HEK293T (cell line): Measurements from ENCODE around the gene CFAP300.

Experiments used
- ARNT ChIP-seq: fragments of 450-650 bp; IDR thresholded peaks from 2 replicates; pipeline ENCODE4 v1.6.1; 2017; ENCODE audit warnings: mild to moderate bottlenecking
- BHLHE40 ChIP-seq: fragments of 450-650 bp; IDR thresholded peaks from 2 replicates; pipeline ENCODE4 v1.6.1; 2016; ENCODE audit warnings: mild to moderate bottlenecking, moderate library complexity, borderline replicate concordance
- ELF4 ChIP-seq: fragments of 450-650 bp; IDR thresholded peaks from 2 replicates; pipeline ENCODE4 v1.6.1; 2017; ENCODE audit warnings: antibody characterized with exemption
- FOXA1 ChIP-seq: fragments of 450-650 bp; IDR thresholded peaks from 2 replicates; pipeline ENCODE4 v1.6.1; 2016; ENCODE audit warnings: mild to moderate bottlenecking
- FOXK2 ChIP-seq: fragments of 450-650 bp; IDR thresholded peaks from 2 replicates; pipeline ENCODE4 v1.6.1; 2016; ENCODE audit warnings: mild to moderate bottlenecking
- FOXM1 ChIP-seq: fragments of 450-650 bp; IDR thresholded peaks from 2 replicates; pipeline ENCODE4 v1.6.1; 2017; ENCODE audit warnings: mild to moderate bottlenecking, borderline replicate concordance
- HDGF ChIP-seq: fragments of 450-650 bp; IDR thresholded peaks from 2 replicates; pipeline ENCODE4 v1.6.1; 2017; ENCODE audit warnings: antibody characterized with exemption, borderline replicate concordance
- L3MBTL2 ChIP-seq: fragments of 450-650 bp; conservative IDR thresholded peaks from 2 replicates; pipeline ENCODE4 v1.6.1; 2016; ENCODE audit warnings: mild to moderate bottlenecking
- SP1 ChIP-seq: fragments of 450-650 bp; IDR thresholded peaks from 2 replicates; pipeline ENCODE4 v1.6.1; 2017
- SUZ12 ChIP-seq: fragments of 450-650 bp; IDR thresholded peaks from 2 replicates; pipeline ENCODE4 v1.6.1; 2016; ENCODE audit warnings: mild to moderate bottlenecking
- TARDBP ChIP-seq: fragments of 450-650 bp; IDR thresholded peaks from 2 replicates; pipeline ENCODE4 v1.6.1; 2016
- ZNF384 ChIP-seq: fragments of 450-650 bp; IDR thresholded peaks from 2 replicates; pipeline ENCODE4 v1.6.1; 2016

DNA sequence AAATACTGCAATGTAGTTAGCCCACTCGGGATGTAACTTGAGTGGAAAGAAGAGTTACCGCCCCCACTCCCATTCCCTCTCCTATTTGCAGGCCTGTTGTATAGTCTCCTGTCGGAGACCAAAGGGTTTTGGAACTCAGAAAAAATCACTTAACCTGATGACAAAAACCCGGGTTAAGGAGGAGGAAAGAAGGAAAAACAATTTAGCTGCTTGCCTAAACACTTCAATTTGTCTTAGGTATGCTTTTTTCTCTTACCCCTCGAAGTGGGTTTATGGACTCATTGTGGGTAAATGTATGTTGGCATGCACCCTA is 65.2 kb downstream of the CFAP300 start:
- TF ChIP-seq FOXA1 (no peak), ARNT (no peak), HDGF (no peak), BHLHE40 (no peak), ZNF384 (no peak), FOXM1 (no peak), FOXK2 (no peak), SUZ12 (no peak), TARDBP (no peak), ELF4 (no peak), SP1 (no peak), L3MBTL2 (no peak)
